GM18951 (cell line): Measurements from ENCODE around the gene ALG9.
"Not testable (repeated sequence)": the region's sequence is repeated elsewhere in the genome, so short reads cannot be mapped to it uniquely, and the experiment has no call there.

Experiments
- POLR2A ChIP-seq: IDR thresholded peaks from 4 replicates; pipeline ENCODE4 v1.6.1; 2011; ENCODE audit warnings: mild to moderate bottlenecking; ENCODE audit not compliant: insufficient read length, insufficient read depth; ENCODE audit errors: extremely low read depth
- in situ Hi-C: fragments of 300-500 bp; cut with MboI; formaldehyde crosslinking; loops from one replicate; pipeline ENCODE4 v1.12.0; 2022; ENCODE audit warnings: low sequenced_read_pairs, mixed read lengths, inconsistent platforms; ENCODE audit not compliant: unreplicated experiment

Gene ALG9

DNA sequence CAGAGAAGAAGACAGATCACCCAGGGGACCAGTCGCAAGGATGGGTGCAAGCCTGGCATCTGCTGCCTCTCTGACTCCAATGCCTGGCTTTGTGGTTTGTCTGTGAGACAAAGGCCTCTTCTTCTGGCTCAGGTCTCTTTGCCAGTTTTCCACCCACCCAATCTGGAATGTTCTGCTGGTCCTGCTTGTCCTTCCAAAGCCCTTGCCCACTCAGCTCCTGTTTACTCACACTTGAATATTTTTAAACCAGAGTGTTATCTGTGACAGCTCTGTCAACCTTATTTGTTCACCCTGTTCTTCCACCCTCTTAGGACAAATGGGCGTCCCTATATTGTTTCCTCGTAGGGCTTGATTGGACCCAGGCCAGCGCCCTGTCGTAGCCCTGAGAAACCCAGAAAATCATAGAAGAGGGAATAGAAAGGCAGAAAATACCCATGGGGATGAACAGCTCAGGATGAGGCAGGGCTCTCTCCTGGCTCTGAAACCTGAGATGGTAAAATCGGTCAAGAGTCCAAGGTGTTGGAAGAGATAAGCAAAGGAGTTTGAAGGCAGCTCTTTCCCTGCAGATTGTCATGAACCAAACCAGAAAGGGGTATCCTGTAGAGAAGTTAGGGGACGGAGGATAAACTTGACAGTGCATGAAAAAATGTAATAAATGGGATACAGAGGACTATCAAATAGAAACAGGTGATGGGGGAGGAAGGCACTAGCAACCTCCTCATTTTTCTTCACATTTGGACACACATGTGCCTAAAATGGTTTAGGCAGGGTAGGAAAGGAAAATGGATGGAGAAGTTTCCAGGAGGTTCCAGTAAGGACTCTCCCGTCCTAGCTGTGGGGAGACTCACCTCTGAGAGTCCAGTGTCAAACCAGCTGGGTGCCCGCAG is 39.5 kb upstream of the ALG9 start:
- in situ Hi-C loops: no loop called here
- no peak for TF ChIP-seq POLR2A

GRCh38 chr11:111909378-111909777 is 38.0 kb upstream of the ALG9 start:
- in situ Hi-C loops: no loop called here
- no peak for TF ChIP-seq POLR2A

GRCh38 chr11:111908639-111909305 is 37.4 kb upstream of the ALG9 start:
- TF ChIP-seq POLR2A: no peak
- in situ Hi-C loops: no loop called here

- in situ Hi-C loops: no loop called here
- no peak for TF ChIP-seq POLR2A
Measured at GRCh38 chr11:111906680-111907079, 35.3 kb upstream of the ALG9 start.

- no peak for TF ChIP-seq POLR2A
- in situ Hi-C loops: no loop called here
Measured at GRCh38 chr11:111905411-111905810, 34.0 kb upstream of the ALG9 start.

DNA sequence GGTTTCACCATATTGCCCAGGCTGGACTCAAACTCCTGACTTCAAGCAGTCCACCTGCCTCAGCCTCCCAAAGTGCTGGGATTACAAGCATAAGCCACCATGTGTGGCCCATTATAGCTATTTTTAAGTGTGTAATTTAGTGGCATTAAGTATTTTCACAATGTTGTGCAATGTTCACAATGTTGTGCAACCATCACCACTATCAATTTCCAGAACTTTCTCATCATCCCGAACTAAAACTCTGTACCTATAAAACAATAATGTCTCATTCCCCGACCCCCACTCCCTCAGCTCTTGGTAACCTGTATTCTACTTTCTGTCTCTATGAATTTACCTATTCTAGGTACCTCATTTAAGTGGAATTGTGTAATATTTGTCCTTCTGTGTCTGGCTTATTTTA is 15.5 kb upstream of the ALG9 start:
- in situ Hi-C loops: no loop called here
- no peak for TF ChIP-seq POLR2A

- in situ Hi-C loops: no loop called here
- no peak for TF ChIP-seq POLR2A
Measured at GRCh38 chr11:111886032-111886431, 14.7 kb upstream of the ALG9 start.

- in situ Hi-C loops: not testable (repeated sequence)
Measured at GRCh38 chr11:111885053-111885452, 13.7 kb upstream of the ALG9 start.

DNA sequence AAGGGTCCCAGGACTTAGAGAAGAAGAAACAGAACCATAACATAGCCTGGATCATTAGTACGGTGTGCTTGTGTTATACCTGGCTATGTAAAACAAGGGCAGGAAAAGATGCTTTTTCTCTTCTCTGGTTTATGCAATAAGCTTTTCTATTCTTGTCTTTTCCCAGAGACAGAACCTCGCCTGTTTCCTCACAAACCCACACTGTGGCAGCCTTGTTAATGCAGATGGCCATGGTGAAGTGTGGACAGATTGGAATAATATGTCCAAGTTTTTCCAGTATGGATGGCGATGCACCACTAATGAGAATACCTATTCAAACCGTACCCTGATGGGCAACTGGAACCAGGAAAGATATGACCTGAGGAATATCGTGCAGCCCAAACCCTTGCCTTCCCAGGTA is 10.8 kb upstream of the ALG9 start:
- in situ Hi-C loops: no loop called here
- TF ChIP-seq POLR2A: no peak

- no peak for TF ChIP-seq POLR2A
- in situ Hi-C loops: no loop called here
Measured at GRCh38 chr11:111879637-111879960, 8.2 kb upstream of the ALG9 start.

GRCh38 chr11:111878849-111879636 is 7.7 kb upstream of the ALG9 start, which contains the start of the genes CFAP68 and FDXACB1:
CFAP68 (plus strand) TSS chr11:111879541; CDS start chr11:111879561, 20 bp downstream.
FDXACB1 (minus strand) TSS chr11:111879165; CDS start chr11:111879132, 33 bp downstream.
- peak; percentile 71 for TF ChIP-seq POLR2A
- in situ Hi-C loops: no loop called here

- in situ Hi-C loops: no loop called here
- TF ChIP-seq POLR2A: no peak
Measured at GRCh38 chr11:111878385-111878848, 7.0 kb upstream of the ALG9 start.

DNA sequence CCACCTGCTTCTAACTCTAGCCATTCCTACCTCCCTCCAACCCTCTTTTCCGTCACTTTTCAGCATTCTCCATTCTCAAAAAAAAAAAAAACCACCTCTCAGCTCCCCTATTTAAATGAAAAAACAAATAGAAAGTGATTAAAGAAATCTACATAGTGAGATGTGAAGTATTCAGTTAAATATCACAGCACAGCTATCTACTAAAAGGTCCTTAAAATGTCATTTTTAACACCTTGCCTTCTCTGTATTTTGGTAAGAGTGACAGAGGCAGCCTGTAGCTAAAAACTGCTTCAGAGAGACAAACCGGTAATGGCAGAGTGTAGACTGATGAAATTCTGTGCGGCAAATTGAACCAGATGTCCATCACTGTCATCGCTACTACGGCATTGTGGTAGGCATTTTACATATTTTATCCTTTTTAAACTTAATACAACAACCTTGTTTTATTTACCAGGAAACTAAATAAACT is 346 bp upstream of the ALG9 start:
- in situ Hi-C loops: no loop called here
- no peak for TF ChIP-seq POLR2A
